AG04449 (cell line): ENCODE measurements around the gene SOX5.

Experiments used
- CTCF ChIA-PET: fragments of 350-600 bp; formaldehyde crosslinking; extraction: SDS; loops from one replicate; lab custom pipeline; 2021; ENCODE audit warnings: antibody characterized with exemption; lab: Yijun Ruan, JAX
- POLR2A ChIA-PET: fragments of 400-600, 350-600 bp; formaldehyde crosslinking; extraction: SDS; loops from one replicate; lab custom pipeline; 2020; ENCODE audit warnings: antibody characterized with exemption, inconsistent platforms; lab: Yijun Ruan, JAX
- DNase-seq: peaks from one replicate; pipeline ENCODE4 v3.0.0-alpha.2; 2010; ENCODE audit warnings: low read depth, low spot score
- H3K4me3 ChIP-seq: 2 replicates; pipeline ENCODE4 v1.5.1; 2011; ENCODE audit warnings: low read depth, mild to moderate bottlenecking, control low read depth, low read length
- TF ChIP-seq, protein P1 (sequence below): IDR thresholded peaks from one replicate; pipeline ENCODE4 v1.5.1; 2011; ENCODE audit warnings: mild to moderate bottlenecking, moderate library complexity, low read length, control low read depth, inconsistent platforms; ENCODE audit not compliant: insufficient read depth; ENCODE audit errors: missing control alignments

The SOX5 gene

GRCh38 chr12:23867794-23868193 lies 81.7 kb downstream of the SOX5 start:
- POLR2A ChIA-PET, result no interaction called here
- TF ChIP-seq, protein P1, sequence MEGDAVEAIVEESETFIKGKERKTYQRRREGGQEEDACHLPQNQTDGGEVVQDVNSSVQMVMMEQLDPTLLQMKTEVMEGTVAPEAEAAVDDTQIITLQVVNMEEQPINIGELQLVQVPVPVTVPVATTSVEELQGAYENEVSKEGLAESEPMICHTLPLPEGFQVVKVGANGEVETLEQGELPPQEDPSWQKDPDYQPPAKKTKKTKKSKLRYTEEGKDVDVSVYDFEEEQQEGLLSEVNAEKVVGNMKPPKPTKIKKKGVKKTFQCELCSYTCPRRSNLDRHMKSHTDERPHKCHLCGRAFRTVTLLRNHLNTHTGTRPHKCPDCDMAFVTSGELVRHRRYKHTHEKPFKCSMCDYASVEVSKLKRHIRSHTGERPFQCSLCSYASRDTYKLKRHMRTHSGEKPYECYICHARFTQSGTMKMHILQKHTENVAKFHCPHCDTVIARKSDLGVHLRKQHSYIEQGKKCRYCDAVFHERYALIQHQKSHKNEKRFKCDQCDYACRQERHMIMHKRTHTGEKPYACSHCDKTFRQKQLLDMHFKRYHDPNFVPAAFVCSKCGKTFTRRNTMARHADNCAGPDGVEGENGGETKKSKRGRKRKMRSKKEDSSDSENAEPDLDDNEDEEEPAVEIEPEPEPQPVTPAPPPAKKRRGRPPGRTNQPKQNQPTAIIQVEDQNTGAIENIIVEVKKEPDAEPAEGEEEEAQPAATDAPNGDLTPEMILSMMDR, result no peak
- no peak for DNase-seq
- no peak overlapping the region for H3K4me3 ChIP-seq
- CTCF ChIA-PET, result no interaction called here

DNA sequence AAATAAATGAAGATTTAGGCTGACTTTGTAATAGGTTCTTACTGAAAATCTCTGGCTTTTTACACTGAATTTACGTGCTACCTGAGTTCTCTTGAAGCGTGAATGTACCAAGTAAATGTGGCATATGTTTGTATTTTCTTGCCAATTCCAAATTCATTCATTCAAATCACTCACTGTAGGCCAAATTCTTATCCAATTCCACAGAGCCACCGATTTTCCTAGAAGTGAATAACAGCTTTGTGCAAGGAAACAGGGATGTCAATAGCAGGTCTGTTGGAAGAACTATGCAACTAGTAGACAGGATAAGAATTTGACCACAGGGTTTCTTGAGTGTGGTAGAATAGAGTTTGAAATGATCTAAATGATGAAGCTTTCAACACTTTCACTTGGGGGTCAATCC lies 86.8 kb downstream of the SOX5 start:
- ChIA-PET POLR2A (no interaction called here), CTCF (no interaction called here)
- TF ChIP-seq, protein P1, result no peak
- H3K4me3 ChIP-seq, result no peak overlapping the region
- no peak for DNase-seq

GRCh38 chr12:23860019-23860418 lies 89.5 kb downstream of the SOX5 start:
- H3K4me3 ChIP-seq, result no peak overlapping the region
- CTCF ChIA-PET, result no interaction called here
- TF ChIP-seq, protein P1, result no peak
- POLR2A ChIA-PET, result no interaction called here
- DNase-seq, result no peak

DNA sequence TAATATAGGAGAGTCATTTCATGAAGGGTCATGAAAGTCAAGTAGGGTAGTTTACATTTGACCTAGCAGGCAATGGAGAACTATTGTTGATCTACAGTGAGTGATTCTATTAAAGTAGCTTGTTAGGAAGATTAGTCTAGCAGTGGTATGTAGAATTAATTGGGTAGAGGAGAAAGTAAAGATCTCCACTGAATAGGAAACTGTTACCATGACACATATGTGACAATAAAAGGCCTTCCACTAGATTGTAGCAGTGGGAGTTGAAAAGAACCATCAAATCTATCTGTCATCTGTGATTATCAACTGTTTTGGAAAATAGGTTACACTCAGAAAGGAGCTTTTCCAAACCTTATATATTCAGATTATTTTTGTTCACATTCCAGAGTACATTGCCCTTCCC lies 92.3 kb downstream of the SOX5 start:
- ChIA-PET POLR2A (no interaction called here), CTCF (no interaction called here)
- DNase-seq, result no peak
- TF ChIP-seq, protein P1, result no peak
- no peak overlapping the region for H3K4me3 ChIP-seq

DNA sequence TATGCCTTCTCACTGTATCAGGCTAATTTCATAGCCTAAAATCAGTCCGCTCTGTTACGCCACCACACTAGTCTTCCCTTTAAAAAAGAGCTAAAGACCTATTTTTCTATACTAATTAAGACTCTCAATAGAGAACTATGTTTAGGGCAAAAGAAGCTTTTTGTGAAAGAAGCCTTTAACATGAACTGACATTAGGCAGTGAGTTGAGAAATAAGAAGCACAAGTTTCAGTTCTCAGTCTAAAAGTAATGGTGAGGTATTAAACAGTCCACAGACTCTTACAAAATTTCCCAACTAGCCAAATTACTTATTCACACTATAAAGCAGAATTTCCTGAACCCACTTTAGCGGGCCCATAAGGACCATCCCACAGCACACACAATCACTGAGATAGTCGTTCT lies 93.7 kb downstream of the SOX5 start:
- CTCF ChIA-PET, result no interaction called here

DNA sequence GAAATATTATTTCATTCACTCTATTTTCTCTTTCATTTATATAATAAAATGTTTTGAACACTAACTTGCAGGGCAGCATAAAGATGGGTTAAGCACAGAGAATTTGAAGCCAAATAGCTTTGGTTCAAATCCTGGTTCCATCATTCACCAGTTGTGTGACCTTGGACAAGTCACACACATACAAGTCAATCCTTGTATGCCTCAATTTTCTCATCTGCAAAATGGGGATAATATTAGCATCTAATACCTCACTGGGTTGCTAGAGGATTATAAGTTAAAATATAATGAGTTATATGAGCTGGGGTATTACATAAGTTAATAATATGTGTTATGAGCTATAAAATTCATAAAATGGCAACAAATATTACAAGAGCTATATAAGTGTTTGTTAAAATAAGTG lies 94.9 kb downstream of the SOX5 start:
- POLR2A ChIA-PET, result no interaction called here
- CTCF ChIA-PET, result no interaction called here
- no peak for DNase-seq
- TF ChIP-seq, protein P1, result no peak
- no peak overlapping the region for H3K4me3 ChIP-seq

More for the DNA sequence above, 93.7 kb downstream of the SOX5 start:
- POLR2A ChIA-PET, result no interaction called here
- TF ChIP-seq, protein P1, result no peak
- H3K4me3 ChIP-seq, result no peak overlapping the region
- DNase-seq, result no peak
